Loucy (cell line): ENCODE results near the gene NEO1.

Experiments used
- CTCF ChIP-seq: fragments of 200-600 bp; sonication (generic); conservative IDR thresholded peaks from 2 replicates; pipeline ENCODE4 v1.5.1; 2014; ENCODE audit warnings: mild to moderate bottlenecking, antibody characterized with exemption, low read length
- EZH2phosphoT487 ChIP-seq: fragments of 200-600 bp; IDR thresholded peaks from 2 replicates; pipeline ENCODE4 v1.6.1; 2018; ENCODE audit warnings: antibody characterized with exemption, mild to moderate bottlenecking, moderate library complexity, borderline replicate concordance

GRCh38 chr15:73033611-73034010 lies 18.7 kb upstream of the NEO1 start:
- TF ChIP-seq CTCF = no peak
- no peak for TF ChIP-seq EZH2phosphoT487
